GM21515 (cell line): Measurements from ENCODE around the gene CDH26.

Experiments
- ATAC-seq: cut with Tn5 transposase; IDR thresholded peaks from one replicate; pipeline ENCODE4 v1.9.1; 2021; ENCODE audit not compliant: unreplicated experiment

Gene CDH26

GRCh38 chr20:59958123-59958522, at the start of gene CDH26:
Gene CDH26, plus strand, starts transcription at chr20:59958423. Its CDS starts 304 bp downstream, at chr20:59958727.
- ATAC-seq, result no peak

GRCh38 chr20:59908855-59909254, 49.4 kb upstream of the CDH26 start:
- ATAC-seq, result no peak

- no peak for ATAC-seq
Observed at GRCh38 chr20:59911041-59911440, 47.2 kb upstream of the CDH26 start.

GRCh38 chr20:59912609-59913008, 45.6 kb upstream of the CDH26 start:
- ATAC-seq, result no peak

- no peak for ATAC-seq
Observed at GRCh38 chr20:59920944-59921343, 37.3 kb upstream of the CDH26 start.

- ATAC-seq, result no peak
Observed at GRCh38 chr20:59923514-59923913, 34.7 kb upstream of the CDH26 start.

GRCh38 chr20:59925359-59925758, 32.9 kb upstream of the CDH26 start:
- no peak for ATAC-seq

- ATAC-seq, result no peak
Observed at GRCh38 chr20:59925899-59926298, 32.3 kb upstream of the CDH26 start.

GRCh38 chr20:59931511-59932312, 26.5 kb upstream of the CDH26 start:
- ATAC-seq, result no peak

- no peak for ATAC-seq
Observed at GRCh38 chr20:59932616-59933295, 25.5 kb upstream of the CDH26 start.

- peak; percentile 32 for ATAC-seq
Observed at GRCh38 chr20:59933296-59933848, 24.9 kb upstream of the CDH26 start, which contains the start of gene SYCP2. Gene SYCP2, minus strand, starts transcription at chr20:59933637. Its CDS starts 11,224 bp downstream, at chr20:59922413.

- ATAC-seq, result peak; percentile 74
Observed at GRCh38 chr20:59933849-59934585, 24.2 kb upstream of the CDH26 start.

GRCh38 chr20:59935457-59936185, 22.6 kb upstream of the CDH26 start:
- no peak for ATAC-seq

- ATAC-seq, result no peak
Observed at GRCh38 chr20:59936409-59936808, 21.8 kb upstream of the CDH26 start.

- no peak for ATAC-seq
Observed at GRCh38 chr20:59937150-59937549, 21.1 kb upstream of the CDH26 start.

GRCh38 chr20:59938221-59938620, 20.0 kb upstream of the CDH26 start:
- no peak for ATAC-seq

- no peak for ATAC-seq
Observed at GRCh38 chr20:59938696-59939051, 19.5 kb upstream of the CDH26 start.

GRCh38 chr20:59939052-59939878, 19.0 kb upstream of the CDH26 start:
- peak; percentile 20 for ATAC-seq

- ATAC-seq, result peak; percentile 36
Observed at GRCh38 chr20:59939879-59940128, 18.4 kb upstream of the CDH26 start.
